ENCODE measurements around the gene XIRP1.

GRCh38 chr3:39149498-39150147 lies 42.8 kb downstream of the XIRP1 start:
- TF ChIP-seq POLR2A (IDR thresholded peaks at IDR 0.05; ENCODE audit: low read length), result no peak
- TF ChIP-seq GATA1 (IDR thresholded peaks at IDR 0.05; ENCODE audit: low read depth, low read length), result no peak

Measured in erythroblast (primary cell).